GM12878 (cell line): ENCODE data around the gene ERG. TPM values are rescaled to one million over a fixed set of nuclear protein-coding genes. Genes with fewer than 3 reads are reported as not detected.

Experiments
- ATAC-seq: fragments of 200-7000 bp; cut with Tn5 transposase; 3 replicates; pipeline ENCODE4 v1.9.1; 2020; ENCODE audit warnings: mild to moderate bottlenecking, moderate library complexity
- BruUV-seq: library from RNA; stranded (reverse); fragments of 400-500 nt; replicated peaks from 2 replicates; lab custom pipeline; 2021; lab: Mats Ljungman, UMichigan
- CTCF ChIA-PET: fragments of 300-600 bp; sonication (Branson Sonifier 250); formaldehyde crosslinking; extraction: SDS; loops from one replicate; lab custom pipeline; 2021; ENCODE audit warnings: inconsistent platforms; lab: Yijun Ruan, JAX
- POLR2A ChIA-PET: fragments of 350-600 bp; formaldehyde crosslinking; extraction: SDS; loops from one replicate; lab custom pipeline; 2021; ENCODE audit warnings: inconsistent platforms; lab: Charles Lee
- RAD21 ChIA-PET: fragments of 300-600 bp; sonication (Branson Sonifier 250); formaldehyde crosslinking; loops from one replicate; lab custom pipeline; 2023; ENCODE audit warnings: antibody characterized with exemption; ENCODE audit not compliant: unreplicated experiment; lab: Charles Lee
- SMC1A ChIA-PET: fragments of 300-600 bp; sonication (Branson Sonifier 250); formaldehyde crosslinking; loops from one replicate; lab custom pipeline; 2023; ENCODE audit not compliant: unreplicated experiment, uncharacterized antibody; lab: Charles Lee
- DNase-seq: peaks from one replicate; pipeline ENCODE4 v3.0.0-alpha.2; 2011; ENCODE audit warnings: low read depth, low spot score
- FAIRE-seq: peaks from 3 replicates; lab custom pipeline; 2011; peaks lifted over from hg19 to GRCh38; lab: Jason Lieb, UNC
- H2AFZ ChIP-seq: 2 replicates; pipeline ENCODE4 v1.6.0; 2011; ENCODE audit warnings: low read depth, low read length, control low read depth; ENCODE audit not compliant: control insufficient read depth
- H3K27ac ChIP-seq: 2 replicates; pipeline ENCODE4 v1.5.1; 2011; ENCODE audit warnings: control low read depth; ENCODE audit not compliant: control insufficient read depth, insufficient read depth
- H3K27me3 ChIP-seq, 2 experiments: replicated peaks in 1 of 2; 2 replicates each; pipeline versions ENCODE4 v1.6.0 to v1.6.1; 2011; ENCODE audit warnings: low read length in 1 of 2; ENCODE audit not compliant: control insufficient read depth in 2 of 2, insufficient read depth in 2 of 2
- H3K36me3 ChIP-seq, 2 experiments: 2 replicates each; pipeline ENCODE4 v1.5.1; 2011; ENCODE audit warnings: low read length in 1 of 2; ENCODE audit not compliant: control insufficient read depth in 2 of 2, insufficient read depth in 2 of 2
- H3K4me1 ChIP-seq: 2 replicates; pipeline ENCODE4 v1.6.1; 2011; ENCODE audit warnings: mild to moderate bottlenecking, low read length, moderate library complexity, mixed read lengths; ENCODE audit not compliant: control insufficient read depth, insufficient read depth
- H3K4me2 ChIP-seq: 2 replicates; pipeline ENCODE4 v1.6.0; 2011; ENCODE audit warnings: control low read depth; ENCODE audit not compliant: control insufficient read depth, insufficient read depth
- H3K4me3 ChIP-seq: fragments of 200-600 bp; sonication (generic); 2 replicates; pipeline ENCODE4 v1.5.1; 2016
- H3K79me2 ChIP-seq: 2 replicates; pipeline ENCODE4 v1.6.0; 2011; ENCODE audit warnings: low read length; ENCODE audit not compliant: control insufficient read depth, insufficient read depth
- H3K9ac ChIP-seq: 2 replicates; pipeline ENCODE4 v1.8.0; 2011; ENCODE audit warnings: low read length, control low read depth, mixed read lengths; ENCODE audit not compliant: control insufficient read depth, insufficient read depth
- H3K9me3 ChIP-seq: replicated peaks from 3 replicates; pipeline ENCODE4 v1.5.1; 2011; ENCODE audit warnings: mild to moderate bottlenecking, low read length; ENCODE audit not compliant: control insufficient read depth, insufficient read depth
- H4K20me1 ChIP-seq: 2 replicates; pipeline ENCODE4 v1.6.0; 2011; ENCODE audit not compliant: control insufficient read depth, insufficient read depth
- ATF7 ChIP-seq: fragments of 450-650 bp; IDR thresholded peaks from 2 replicates; pipeline ENCODE4 v1.6.1; 2016; ENCODE audit warnings: low read depth, mild to moderate bottlenecking
- CEBPB ChIP-seq, 2 experiments: fragments of 150-350 bp in 1 of 2; IDR thresholded peaks; 2 replicates each; pipeline ENCODE4 v1.6.1; 2012 to 2014; ENCODE audit warnings: low read depth in 2 of 2, low read length in 2 of 2, borderline replicate concordance in 1 of 2, inconsistent platforms in 1 of 2
- CHD2 ChIP-seq: IDR thresholded peaks from 2 replicates; pipeline ENCODE4 v1.6.1; 2011; ENCODE audit warnings: low read depth, low read length, improper control_type of control experiment, borderline replicate concordance
- EED ChIP-seq: sonication (generic); IDR thresholded peaks from 2 replicates; pipeline ENCODE4 v1.6.1; 2016; ENCODE audit warnings: antibody characterized with exemption, low read depth
- ELK1 ChIP-seq: IDR thresholded peaks from 2 replicates; pipeline ENCODE4 v1.6.1; 2012; ENCODE audit warnings: low read depth, low read length, improper control_type of control experiment
- EZH2 ChIP-seq: IDR thresholded peaks from 2 replicates; pipeline ENCODE4 v1.6.1; 2012; ENCODE audit warnings: low read depth, mild to moderate bottlenecking, control low read depth, inconsistent platforms, low read length, borderline replicate concordance; ENCODE audit not compliant: control insufficient read depth
- HDGF ChIP-seq: fragments of 450-650 bp; IDR thresholded peaks from 2 replicates; pipeline ENCODE4 v1.6.1; 2016; ENCODE audit warnings: antibody characterized with exemption
- JUND ChIP-seq: IDR thresholded peaks from 2 replicates; pipeline ENCODE4 v1.6.1; 2012; ENCODE audit warnings: low read depth, mild to moderate bottlenecking, low read length, improper control_type of control experiment, moderate library complexity
- MAX ChIP-seq: IDR thresholded peaks from 2 replicates; pipeline ENCODE4 v1.6.1; 2012; ENCODE audit warnings: low read depth, low read length, improper control_type of control experiment
- NFXL1 ChIP-seq: fragments of 450-650 bp; IDR thresholded peaks from 2 replicates; pipeline ENCODE4 v1.6.1; 2017; ENCODE audit warnings: antibody characterized with exemption, mild to moderate bottlenecking, borderline replicate concordance
- NFYA ChIP-seq: IDR thresholded peaks from 2 replicates; pipeline ENCODE4 v1.6.1; 2011; ENCODE audit warnings: low read depth, mild to moderate bottlenecking, low read length, improper control_type of control experiment, borderline replicate concordance
- PML ChIP-seq: IDR thresholded peaks from 2 replicates; pipeline ENCODE4 v1.6.1; 2012; ENCODE audit warnings: low read length, inconsistent platforms
- RCOR1 ChIP-seq: conservative IDR thresholded peaks from 2 replicates; pipeline ENCODE4 v1.6.1; 2012; ENCODE audit warnings: low read depth, low read length, improper control_type of control experiment
- SREBF2 ChIP-seq: IDR thresholded peaks from 2 replicates; pipeline ENCODE4 v1.6.1; 2012; ENCODE audit warnings: mild to moderate bottlenecking, low read length
- STAT3 ChIP-seq: IDR thresholded peaks from 2 replicates; pipeline ENCODE4 v1.6.1; 2011; ENCODE audit warnings: low read depth, low read length, improper control_type of control experiment
- TCF3 ChIP-seq: IDR thresholded peaks from 2 replicates; pipeline ENCODE4 v1.6.1; 2012; ENCODE audit warnings: low read depth, mild to moderate bottlenecking, low read length, borderline replicate concordance; ENCODE audit not compliant: insufficient read depth
- ZNF622 ChIP-seq: fragments of 450-650 bp; IDR thresholded peaks from 2 replicates; pipeline ENCODE4 v1.6.1; 2017; ENCODE audit warnings: mild to moderate bottlenecking, inconsistent platforms
- WGBS: methylation state at CpG from one replicate; pipeline ENCODE4 v1.1.6; 2016; ENCODE audit warnings: low lambda C conversion rate; ENCODE audit not compliant: insufficient replicate concordance, insufficient coverage; ENCODE audit errors: missing lambda C conversion rate; 5-methylcytosine and 5-hydroxymethylcytosine counted together
- in situ Hi-C: fragments of 300-500 bp; cut with MboI; formaldehyde crosslinking; loops from 9 replicates; pipeline ENCODE4 v1.14.3; 2018; ENCODE audit warnings: mixed read lengths
- intact Hi-C: fragments of 100-400 bp; cut with micrococcal nuclease; formaldehyde crosslinking; loops from one replicate; pipeline ENCODE4 v1.14.2; 2022; ENCODE audit not compliant: unreplicated experiment
- polyA plus RNA-seq, 11 experiments: library from polyadenylated mRNA; depleted of rRNA in 4 of 11; unstranded in 6 of 11; stranded (reverse) in 5 of 11; fragments of >200 nt; fragmentation: Nextera tagmentation in 4 of 11; fragmentation: Illumina TruSeq in 1 of 11; extraction: Ambion mirVana in 4 of 11; extraction: Trizol in 1 of 11; gene quantifications; 1 replicate in 1 of 11; 2 replicates in 10 of 11; pipeline versions ENCODE4 v1.2.1 to v1.2.3, GENCODE V29; 2011 to 2016; ENCODE audit warnings: inconsistent platforms in 2 of 11, missing spikeins in 2 of 11, low read depth in 1 of 11
- total RNA-seq, 4 experiments: library from RNA; depleted of rRNA in 3 of 4; stranded (reverse); fragments of >200 nt in 3 of 4; fragmentation: Illumina TruSeq in 1 of 4; extraction: Trizol in 1 of 4; gene quantifications; 2 replicates each; pipeline versions ENCODE4 v1.2.1 to v1.2.3, GENCODE V29; 2013 to 2021

The ERG gene
- total and polyA plus RNA-seq, 10 of the 15 experiments (the other 5 are each of a cell fraction or from before 2014, with no cell fraction given), result not detected

GRCh38 chr21:38490411-38491020 is 7.8 kb downstream of the ERG start:
- no peak for DNase-seq
- in situ Hi-C loops (no loop called here), intact Hi-C loops (no loop called here)
- BruUV-seq, result no TSS peak
- Histone ChIP-seq H3K79me2 (no peaks in the 10 kb centered on the region), H3K36me3 (no peaks in the 10 kb centered on the region), H3K9ac (no peak overlapping the region), H3K4me1 (no peaks in the 10 kb centered on the region), H3K4me3 (no peak overlapping the region), H2AFZ (no peak overlapping the region), H3K9me3 (no peaks in the 10 kb centered on the region), H3K4me2 (no peak overlapping the region), H3K27ac (no peak overlapping the region), H3K27me3 (peaks cover 0 to 5% of the 10 kb centered on the region in 2 experiments; a peak in 3 of 4 replicates), H4K20me1 (no peaks in the 10 kb centered on the region)
- TF ChIP-seq NFYA (no peak), RCOR1 (no peak), EZH2 (no peak), NFXL1 (no peak), HDGF (no peak), STAT3 (no peak), JUND (no peak), TCF3 (no peak), ELK1 (no peak), CHD2 (no peak), CEBPB (IDR thresholded peaks at IDR 0.05; ENCODE audit: borderline replicate concordance in 1 of 2, low read depth in 2 of 2, low read length in 2 of 2) (no peak), SREBF2 (no peak), PML (no peak), MAX (no peak), ZNF622 (no peak), ATF7 (no peak), EED (no peak)
- SMC1A ChIA-PET, result no interaction called here
- no peak for FAIRE-seq
- no peak for ATAC-seq
- CTCF ChIA-PET, result no interaction called here
- POLR2A ChIA-PET, result no interaction called here
- 9% methylated on average over 12 of the region's 12 CpGs for WGBS
- RAD21 ChIA-PET, result no interaction called here
